H9 (cell line): Measurements from ENCODE around the gene CELF3. TPM values are rescaled to one million over a fixed set of nuclear protein-coding genes. Genes with fewer than 3 reads are reported as not detected.

ENCODE experiments used
- DNase-seq: peaks from one replicate; pipeline ENCODE4 v3.0.0-alpha.2; 2017
- H2AFZ ChIP-seq: one replicate; pipeline ENCODE4 v1.6.1; 2013; ENCODE audit warnings: mild to moderate bottlenecking, low read length, control low read depth, moderate library complexity
- H2AK5ac ChIP-seq: 2 replicates; pipeline ENCODE4 v1.6.1; 2013; ENCODE audit warnings: low read length, control low read depth, mixed read lengths; ENCODE audit not compliant: insufficient read length
- H2BK120ac ChIP-seq: one replicate; pipeline ENCODE4 v1.6.1; 2013; ENCODE audit warnings: low read depth, mild to moderate bottlenecking, low read length, control low read depth, inconsistent platforms; ENCODE audit not compliant: poor library complexity, severe bottlenecking
- H2BK12ac ChIP-seq: 2 replicates; pipeline ENCODE4 v1.6.1; 2013; ENCODE audit warnings: low read length, control low read depth, mixed read lengths, low read depth; ENCODE audit not compliant: insufficient read length
- H2BK15ac ChIP-seq: 2 replicates; pipeline ENCODE4 v1.6.1; 2013; ENCODE audit warnings: low read depth, low read length, control low read depth
- H2BK20ac ChIP-seq: one replicate; pipeline ENCODE4 v1.6.1; 2013; ENCODE audit warnings: low read depth, mild to moderate bottlenecking, low read length, control low read depth, inconsistent platforms; ENCODE audit not compliant: poor library complexity, severe bottlenecking
- H2BK5ac ChIP-seq: 2 replicates; pipeline ENCODE4 v1.6.1; 2013; ENCODE audit warnings: low read length, control low read depth, mixed read lengths; ENCODE audit not compliant: insufficient read length
- H3K14ac ChIP-seq: 2 replicates; pipeline ENCODE4 v1.6.1; 2013; ENCODE audit warnings: low read length, control low read depth; ENCODE audit not compliant: insufficient read depth
- H3K18ac ChIP-seq: 2 replicates; pipeline ENCODE4 v1.6.1; 2013; ENCODE audit warnings: low read depth, mild to moderate bottlenecking, mixed read lengths, low read length, control low read depth; ENCODE audit not compliant: insufficient read length
- H3K23ac ChIP-seq: 2 replicates; pipeline ENCODE4 v1.6.1; 2013; ENCODE audit warnings: low read length, control low read depth, mixed read lengths, low read depth; ENCODE audit not compliant: insufficient read length
- H3K23me2 ChIP-seq: 2 replicates; pipeline ENCODE4 v1.6.1; 2013; ENCODE audit warnings: low read depth, mild to moderate bottlenecking, mixed read lengths, low read length, control low read depth; ENCODE audit not compliant: insufficient read length, poor library complexity, severe bottlenecking
- H3K27ac ChIP-seq: 2 replicates; pipeline ENCODE4 v1.5.1; 2013; ENCODE audit warnings: low read length, control low read depth, mixed read lengths, low read depth; ENCODE audit not compliant: insufficient read length
- H3K27me3 ChIP-seq: 2 replicates; pipeline ENCODE4 v1.6.1; 2013; ENCODE audit warnings: low read length, control low read depth, inconsistent platforms; ENCODE audit not compliant: insufficient read depth
- H3K4ac ChIP-seq: 2 replicates; pipeline ENCODE4 v1.6.1; 2013; ENCODE audit warnings: low read depth, mild to moderate bottlenecking, control low read depth, inconsistent platforms, low read length, moderate library complexity
- H3K4me1 ChIP-seq: 2 replicates; pipeline ENCODE4 v1.6.1; 2013; ENCODE audit warnings: low read length, control low read depth, inconsistent platforms; ENCODE audit not compliant: insufficient read depth
- H3K4me2 ChIP-seq: 2 replicates; pipeline ENCODE4 v1.6.1; 2013; ENCODE audit warnings: low read length, control low read depth, mixed read lengths; ENCODE audit not compliant: insufficient read length, insufficient read depth
- H3K56ac ChIP-seq: 2 replicates; pipeline ENCODE4 v1.6.1; 2013; ENCODE audit warnings: low read depth, mild to moderate bottlenecking, mixed read lengths, low read length, control low read depth; ENCODE audit not compliant: insufficient read length
- H3K79me1 ChIP-seq: 2 replicates; pipeline ENCODE4 v1.6.1; 2013; ENCODE audit warnings: low read depth, mild to moderate bottlenecking, moderate library complexity, low read length, control low read depth, inconsistent platforms; ENCODE audit not compliant: insufficient read depth, poor library complexity, severe bottlenecking
- H3K79me2 ChIP-seq: 2 replicates; pipeline ENCODE4 v1.6.1; 2013; ENCODE audit warnings: low read length, control low read depth, inconsistent platforms; ENCODE audit not compliant: insufficient read depth
- H3K9ac ChIP-seq: 2 replicates; pipeline ENCODE4 v1.6.1; 2013; ENCODE audit warnings: low read length, control low read depth, mixed read lengths; ENCODE audit not compliant: insufficient read length; ENCODE audit errors: extremely low read depth
- H3K9me3 ChIP-seq: one replicate; pipeline ENCODE4 v1.6.1; 2013; ENCODE audit warnings: low read depth, low read length, inconsistent platforms; ENCODE audit not compliant: control insufficient read depth
- H3T11ph ChIP-seq: one replicate; pipeline ENCODE4 v1.6.1; 2013; ENCODE audit warnings: mild to moderate bottlenecking, low read length, control low read depth, inconsistent platforms
- H4K20me1 ChIP-seq: one replicate; pipeline ENCODE4 v1.6.1; 2013; ENCODE audit not compliant: control insufficient read depth, insufficient read length, insufficient read depth
- H4K5ac ChIP-seq: 2 replicates; pipeline ENCODE4 v1.6.1; 2013; ENCODE audit warnings: low read depth, mild to moderate bottlenecking, mixed read lengths, low read length, control low read depth; ENCODE audit not compliant: insufficient read length
- H4K8ac ChIP-seq: replicated peaks from 2 replicates; pipeline ENCODE4 v1.6.1; 2013; ENCODE audit warnings: low read length, control low read depth, mixed read lengths, low read depth; ENCODE audit not compliant: insufficient read length
- H4K91ac ChIP-seq: 2 replicates; pipeline ENCODE4 v1.6.1; 2013; ENCODE audit warnings: low read depth, mild to moderate bottlenecking, moderate library complexity, mixed read lengths, low read length, control low read depth; ENCODE audit not compliant: insufficient read length
- H3K27ac Mint-ChIP-seq, 3 experiments: 2 replicates in 2 of 3; 3 replicates in 1 of 3; pipeline ENCODE4 v1.8.0; 2020 to 2021; ENCODE audit warnings: mixed read lengths in 3 of 3, mild to moderate bottlenecking in 1 of 3, moderate library complexity in 1 of 3
- H3K27me3 Mint-ChIP-seq: 2 replicates; pipeline ENCODE4 v1.8.0; 2021; ENCODE audit warnings: low read depth, mild to moderate bottlenecking, moderate library complexity, mixed read lengths
- H3K36me3 Mint-ChIP-seq, 3 experiments: 2 replicates in 2 of 3; 3 replicates in 1 of 3; pipeline ENCODE4 v1.8.0; 2020 to 2021; ENCODE audit warnings: low read depth in 3 of 3, mixed read lengths in 3 of 3; ENCODE audit not compliant: insufficient read depth in 1 of 3
- H3K4me1 Mint-ChIP-seq, 2 experiments: 2 replicates each; pipeline ENCODE4 v1.8.0; 2020; ENCODE audit warnings: mixed read lengths in 2 of 2
- H3K4me3 Mint-ChIP-seq, 2 experiments: 2 replicates in 1 of 2; 3 replicates in 1 of 2; pipeline ENCODE4 v1.8.0; 2020 to 2021; ENCODE audit warnings: mild to moderate bottlenecking in 2 of 2, mixed read lengths in 2 of 2, moderate library complexity in 1 of 2
- H3K9me3 Mint-ChIP-seq, 2 experiments: 2 replicates in 1 of 2; 3 replicates in 1 of 2; pipeline ENCODE4 v1.8.0; 2020; ENCODE audit warnings: mild to moderate bottlenecking in 2 of 2, mixed read lengths in 2 of 2, moderate library complexity in 1 of 2
- WGBS: extraction: QIAGEN DNeasy Blood & Tissue Kit; methylation state at CpG from one replicate; pipeline ENCODE4 v1.1.7; 2013; ENCODE audit warnings: missing lambda C conversion rate, low lambda C conversion rate, mixed read lengths; ENCODE audit not compliant: insufficient read length; ENCODE audit errors: extremely low coverage; 5-methylcytosine and 5-hydroxymethylcytosine counted together
- total RNA-seq: library from RNA; stranded (reverse); gene quantifications from 2 replicates; pipeline ENCODE4 v1.2.1, GENCODE V29; 2021
- TF ChIP-seq, protein P1 (sequence below): fragments of 200-600 bp; sonication (generic); conservative IDR thresholded peaks from 3 replicates; pipeline ENCODE4 v1.8.0; 2021; ENCODE audit warnings: antibody characterized with exemption, mild to moderate bottlenecking

Gene CELF3
- total RNA-seq, 1 experiment from 2014 or later = 0.90 TPM

DNA sequence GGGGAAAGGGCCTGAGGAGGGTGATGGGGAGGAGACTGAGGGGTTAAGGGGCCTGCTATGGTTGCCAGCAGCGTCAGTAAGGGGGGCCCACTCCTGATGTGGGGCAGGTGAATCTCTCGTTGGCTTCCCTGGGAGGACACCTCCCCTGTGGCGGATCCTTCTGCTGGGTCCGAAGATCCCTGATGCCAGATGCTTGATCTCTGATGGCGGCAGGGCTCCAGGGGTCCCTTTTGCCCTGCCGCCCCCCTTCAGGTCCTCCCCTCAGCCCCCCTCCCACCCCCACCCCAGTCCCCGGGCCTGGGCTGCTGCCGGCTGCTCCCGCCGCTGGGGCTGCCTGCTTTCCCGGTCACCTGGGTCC is 219 bp downstream of the CELF3 start:
- Histone ChIP-seq H2AFZ (no peak overlapping the region), H4K5ac (no peak overlapping the region), H2BK20ac (no peak overlapping the region), H4K8ac (no peak overlapping the region), H2BK15ac (no peak overlapping the region), H3K27ac (no peak overlapping the region), H2BK120ac (no peak overlapping the region), H3K23ac (no peak overlapping the region), H2BK5ac (no peak overlapping the region), H3K4ac (no peak overlapping the region), H3K79me2 (no peaks in the 10 kb centered on the region), H2AK5ac (no peak overlapping the region), H3K9me3 (no peaks in the 10 kb centered on the region), H3K27me3 (peaks cover 12% of the 10 kb centered on the region; the same call in 1 of the 2 replicates), H4K91ac (no peak overlapping the region), H3K4me2 (peak overlapping the region; percentile 80), H3K79me1 (no peaks in the 10 kb centered on the region), H3K14ac (no peak overlapping the region), H2BK12ac (no peak overlapping the region), H3K18ac (no peak overlapping the region), H3T11ph (no peak overlapping the region), H3K4me1 (0 out of 2 replicates have a peak, but pooled peaks cover 6% of the 10 kb centered on the region), H3K23me2 (peaks cover 15% of the 10 kb centered on the region), H3K9ac (no peak overlapping the region), H4K20me1 (no peaks in the 10 kb centered on the region), H3K56ac (no peak overlapping the region)
- H3K36me3 Mint-ChIP-seq = no peaks in the 10 kb centered on the region
- TF ChIP-seq, protein P1, sequence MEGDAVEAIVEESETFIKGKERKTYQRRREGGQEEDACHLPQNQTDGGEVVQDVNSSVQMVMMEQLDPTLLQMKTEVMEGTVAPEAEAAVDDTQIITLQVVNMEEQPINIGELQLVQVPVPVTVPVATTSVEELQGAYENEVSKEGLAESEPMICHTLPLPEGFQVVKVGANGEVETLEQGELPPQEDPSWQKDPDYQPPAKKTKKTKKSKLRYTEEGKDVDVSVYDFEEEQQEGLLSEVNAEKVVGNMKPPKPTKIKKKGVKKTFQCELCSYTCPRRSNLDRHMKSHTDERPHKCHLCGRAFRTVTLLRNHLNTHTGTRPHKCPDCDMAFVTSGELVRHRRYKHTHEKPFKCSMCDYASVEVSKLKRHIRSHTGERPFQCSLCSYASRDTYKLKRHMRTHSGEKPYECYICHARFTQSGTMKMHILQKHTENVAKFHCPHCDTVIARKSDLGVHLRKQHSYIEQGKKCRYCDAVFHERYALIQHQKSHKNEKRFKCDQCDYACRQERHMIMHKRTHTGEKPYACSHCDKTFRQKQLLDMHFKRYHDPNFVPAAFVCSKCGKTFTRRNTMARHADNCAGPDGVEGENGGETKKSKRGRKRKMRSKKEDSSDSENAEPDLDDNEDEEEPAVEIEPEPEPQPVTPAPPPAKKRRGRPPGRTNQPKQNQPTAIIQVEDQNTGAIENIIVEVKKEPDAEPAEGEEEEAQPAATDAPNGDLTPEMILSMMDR = no peak; the same call in 2 of the 3 replicates
- H3K27me3 Mint-ChIP-seq = peaks cover 50% of the 10 kb centered on the region
- H3K4me1 Mint-ChIP-seq = peaks cover 53 to 58% of the 10 kb centered on the region in 2 experiments
- H3K4me3 Mint-ChIP-seq = peak overlapping the region; percentile 62 to 82
- no peak for DNase-seq
- H3K27ac Mint-ChIP-seq = no peak overlapping the region; a peak in 1 of 7 replicates
- no CpG with 5 or more reads among the region's 11 CpGs for WGBS
- no peaks in the 10 kb centered on the region for H3K9me3 Mint-ChIP-seq
